Ectodermal cell (in vitro differentiated cells): ENCODE results near the gene SHISA7.
A peak's percentile ranks its signal among the peaks of the same experiment; 100 is the strongest.

ENCODE experiments used
- H3K27ac ChIP-seq: 2 replicates; pipeline ENCODE4 v1.7.0; 2013; ENCODE audit warnings: mild to moderate bottlenecking, low read depth, low read length; ENCODE audit not compliant: insufficient read depth, poor library complexity, severe bottlenecking
- H3K27me3 ChIP-seq: 2 replicates; pipeline ENCODE4 v1.7.0; 2013; ENCODE audit warnings: mild to moderate bottlenecking, low read length; ENCODE audit not compliant: insufficient read depth, control insufficient read depth, poor library complexity, severe bottlenecking
- H3K36me3 ChIP-seq: one replicate; pipeline ENCODE4 v1.7.0; 2013; ENCODE audit warnings: low read length; ENCODE audit not compliant: control insufficient read depth, insufficient read depth
- H3K4me1 ChIP-seq: one replicate; pipeline ENCODE4 v1.7.0; 2013; ENCODE audit warnings: low read length; ENCODE audit not compliant: control insufficient read depth, insufficient read depth
- H3K4me3 ChIP-seq: 2 replicates; pipeline ENCODE4 v1.7.0; 2013; ENCODE audit warnings: low read depth, low read length, control low read depth; ENCODE audit not compliant: insufficient read depth
- H3K9me3 ChIP-seq: 2 replicates; pipeline ENCODE4 v1.7.0; 2013; ENCODE audit warnings: mild to moderate bottlenecking, low read length, moderate library complexity; ENCODE audit not compliant: control insufficient read depth
- WGBS, 2 experiments: methylation state at CpG; one replicate each; pipeline ENCODE4 v1.1.7; 2013; ENCODE audit warnings: missing lambda C conversion rate in 2 of 2; 5-methylcytosine and 5-hydroxymethylcytosine counted together

SHISA7 gene

DNA sequence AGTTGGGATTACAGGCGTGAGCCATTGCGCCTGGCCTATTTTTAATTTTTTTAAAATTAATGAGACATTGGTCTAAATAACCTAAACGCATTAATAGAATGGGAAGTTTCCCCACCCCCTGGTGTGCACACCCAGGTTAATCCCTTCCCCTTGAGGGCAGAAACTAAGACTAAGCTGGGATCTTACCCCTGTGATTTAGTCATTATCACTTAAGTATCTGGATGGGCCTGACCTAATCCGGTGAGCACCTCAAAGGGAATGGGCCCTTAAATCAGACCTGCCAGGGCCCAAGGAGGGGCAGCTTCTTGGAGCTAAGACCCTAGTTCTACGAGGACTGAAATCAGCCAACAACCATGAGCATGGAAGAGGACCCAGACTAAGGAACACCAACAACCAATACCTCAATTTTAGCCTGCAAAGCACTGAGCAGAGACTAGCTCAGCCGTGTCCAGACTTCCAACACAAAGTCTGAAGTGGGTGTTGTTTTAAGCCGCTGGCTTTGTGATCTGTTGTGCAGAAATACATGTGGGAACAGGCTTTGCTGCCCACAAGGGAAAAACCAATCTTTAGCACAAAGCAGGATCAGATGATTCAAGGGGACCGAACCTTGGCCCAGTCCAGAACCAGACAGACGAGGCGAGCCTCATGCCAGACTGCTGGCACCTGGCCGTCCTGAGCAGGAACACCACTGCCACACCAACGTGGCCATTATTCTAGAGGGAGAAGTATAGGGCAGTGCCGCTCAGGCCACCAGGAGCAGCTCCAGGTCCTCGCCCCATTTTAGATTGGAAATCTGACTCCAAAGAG, 42.6 kb downstream of the SHISA7 start:
- Histone ChIP-seq H3K9me3 (no peaks in the 10 kb centered on the region), H3K4me3 (no peak overlapping the region), H3K36me3 (peaks cover 27% of the 10 kb centered on the region), H3K27me3 (no peaks in the 10 kb centered on the region), H3K27ac (no peak overlapping the region), H3K4me1 (peaks cover 7% of the 10 kb centered on the region)
- 94 to 95% methylated on average over 14 of the region's 14 CpGs for WGBS, 2 experiments

DNA sequence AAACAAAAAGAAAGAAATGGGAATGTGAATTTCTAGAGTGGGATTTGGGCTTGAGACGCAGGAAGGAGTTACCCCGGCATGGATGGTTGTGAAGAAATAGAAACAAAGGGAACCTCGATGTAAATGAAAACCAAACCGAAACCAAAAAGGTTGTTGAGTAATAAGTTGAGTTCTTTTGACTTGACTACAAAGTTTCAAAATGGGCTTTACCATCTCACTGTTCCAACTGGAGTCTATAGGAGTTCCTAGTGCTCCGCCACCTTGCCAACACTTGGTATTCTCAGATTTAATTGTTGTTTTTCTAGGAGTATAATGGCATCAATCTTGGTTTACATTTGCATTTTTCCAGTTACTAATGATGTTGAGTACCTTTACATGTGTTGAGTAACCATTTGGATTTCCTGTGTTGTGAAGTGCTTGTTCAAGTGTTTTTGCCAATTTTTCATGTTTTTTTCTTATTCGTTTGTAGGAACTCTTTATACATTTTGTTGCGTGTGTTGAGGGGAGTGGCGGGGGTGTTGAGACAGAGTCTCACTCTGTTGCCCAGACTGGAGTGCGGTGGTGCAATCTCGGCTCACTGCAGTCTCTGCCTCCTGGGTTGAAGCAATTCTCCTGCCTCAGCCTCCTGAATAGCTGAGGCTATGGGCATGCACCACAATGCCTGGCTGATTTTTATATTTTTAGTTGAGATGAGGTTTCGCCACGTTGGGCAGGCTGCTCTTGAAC, 44.7 kb downstream of the SHISA7 start:
- H3K4me1 ChIP-seq: peaks cover 4% of the 10 kb centered on the region
- H3K27ac ChIP-seq: no peak overlapping the region
- H3K27me3 ChIP-seq: no peaks in the 10 kb centered on the region
- peaks cover 20% of the 10 kb centered on the region for H3K36me3 ChIP-seq
- 91 to 95% methylated on average over 12 of the region's 12 CpGs for WGBS, 2 experiments
- no peaks in the 10 kb centered on the region for H3K9me3 ChIP-seq
- H3K4me3 ChIP-seq: no peak overlapping the region

DNA sequence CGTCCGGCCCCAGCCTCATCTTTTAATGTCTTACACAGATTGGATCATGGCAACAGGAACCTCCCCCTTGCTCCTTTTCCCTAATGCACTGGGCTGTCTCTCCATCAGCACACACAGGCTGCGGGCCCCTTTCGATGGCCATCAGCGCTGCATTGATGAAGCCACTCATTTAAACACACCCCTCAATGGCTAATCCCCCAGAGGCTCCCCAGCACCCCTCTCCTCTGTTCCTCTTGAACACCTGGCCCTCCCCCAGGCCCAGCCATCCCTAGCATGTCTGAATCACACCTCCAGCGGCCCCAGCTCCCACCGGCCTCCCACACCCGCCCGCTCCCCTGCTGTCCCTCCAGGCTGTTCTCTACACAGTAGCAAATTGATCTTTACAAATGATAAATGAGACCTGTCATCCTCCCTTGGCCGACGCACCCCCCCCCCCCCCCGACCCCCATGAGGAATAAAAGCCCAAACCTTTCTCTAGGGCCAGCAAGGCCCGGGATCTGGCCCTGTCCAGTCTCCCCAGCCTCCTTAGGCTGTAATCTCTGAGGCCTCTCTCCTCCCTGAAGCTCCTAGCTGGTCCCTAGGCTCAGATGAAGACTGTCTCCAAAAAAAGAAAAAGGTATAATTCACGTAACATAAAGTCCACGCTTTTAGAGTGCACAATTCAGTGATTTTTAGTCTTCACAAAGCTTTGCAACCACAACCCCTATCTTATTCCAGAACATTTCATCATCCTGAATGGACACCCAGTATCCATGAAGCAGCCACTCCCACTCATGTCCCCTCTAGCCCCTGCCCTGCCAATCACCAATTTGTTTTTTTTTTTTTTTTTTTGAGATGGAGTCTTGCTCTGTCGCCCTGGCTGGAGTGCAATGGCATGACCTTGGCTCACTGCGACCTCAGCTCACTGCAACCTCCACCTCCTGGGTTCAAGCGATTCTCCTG, 50.0 kb downstream of the SHISA7 start:
- Histone ChIP-seq H3K9me3 (no peaks in the 10 kb centered on the region), H3K27ac (no peak overlapping the region), H3K36me3 (peaks cover 20% of the 10 kb centered on the region), H3K27me3 (no peaks in the 10 kb centered on the region), H3K4me3 (no peak overlapping the region), H3K4me1 (peaks cover 30% of the 10 kb centered on the region)
- WGBS, 2 experiments: 28% methylated on average over 18 of the region's 18 CpGs

DNA sequence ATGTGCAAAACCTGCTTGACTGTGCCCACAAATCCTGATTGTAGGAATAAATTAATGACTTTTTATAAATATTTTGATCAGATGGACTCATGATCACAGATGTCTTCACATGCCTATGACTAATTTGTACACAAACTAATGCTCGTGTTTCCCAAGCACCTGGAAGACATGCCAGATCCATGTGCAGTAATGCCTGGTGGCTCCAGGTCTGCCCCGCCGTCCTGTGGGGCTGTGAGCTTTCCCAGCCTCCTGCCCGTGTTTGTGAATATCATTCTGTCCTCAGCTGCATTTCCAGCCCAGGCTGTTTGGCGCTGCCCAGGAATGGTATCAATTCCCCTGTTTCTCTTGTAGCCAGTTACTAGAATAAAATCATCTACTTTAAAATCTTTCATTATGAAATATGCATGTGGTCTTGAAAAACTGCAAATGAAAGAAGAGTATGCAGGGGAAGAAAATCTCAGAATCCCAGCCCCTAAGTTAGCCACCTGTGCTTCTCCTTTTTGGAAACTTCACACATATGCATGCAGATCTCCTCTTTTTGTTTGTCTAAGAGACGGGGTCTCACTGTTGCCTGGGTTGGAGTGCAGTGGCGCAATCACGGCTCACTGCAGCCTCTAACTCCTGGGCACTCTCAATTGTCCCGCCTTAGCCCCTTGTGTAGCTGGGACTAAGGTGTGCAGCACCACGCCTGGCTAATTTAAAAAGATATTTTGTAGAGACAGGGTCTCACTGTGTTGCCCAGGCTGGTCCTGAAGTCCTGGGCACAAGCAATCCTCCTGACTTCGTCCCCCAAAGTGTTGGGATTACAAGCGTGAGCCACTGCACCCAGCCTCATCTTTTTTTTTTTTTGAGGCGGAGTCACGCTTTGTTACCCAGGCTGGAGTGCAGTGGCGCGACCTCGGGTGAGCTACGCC, 51.1 kb downstream of the SHISA7 start:
- H3K4me3 ChIP-seq: no peak overlapping the region
- peak overlapping the region; percentile 36 for H3K27ac ChIP-seq
- H3K36me3 ChIP-seq: peaks cover 31% of the 10 kb centered on the region
- H3K9me3 ChIP-seq: no peaks in the 10 kb centered on the region
- peaks cover 41% of the 10 kb centered on the region for H3K4me1 ChIP-seq
- 46 to 49% methylated on average over 18 of the region's 18 CpGs for WGBS, 2 experiments
- no peaks in the 10 kb centered on the region for H3K27me3 ChIP-seq

DNA sequence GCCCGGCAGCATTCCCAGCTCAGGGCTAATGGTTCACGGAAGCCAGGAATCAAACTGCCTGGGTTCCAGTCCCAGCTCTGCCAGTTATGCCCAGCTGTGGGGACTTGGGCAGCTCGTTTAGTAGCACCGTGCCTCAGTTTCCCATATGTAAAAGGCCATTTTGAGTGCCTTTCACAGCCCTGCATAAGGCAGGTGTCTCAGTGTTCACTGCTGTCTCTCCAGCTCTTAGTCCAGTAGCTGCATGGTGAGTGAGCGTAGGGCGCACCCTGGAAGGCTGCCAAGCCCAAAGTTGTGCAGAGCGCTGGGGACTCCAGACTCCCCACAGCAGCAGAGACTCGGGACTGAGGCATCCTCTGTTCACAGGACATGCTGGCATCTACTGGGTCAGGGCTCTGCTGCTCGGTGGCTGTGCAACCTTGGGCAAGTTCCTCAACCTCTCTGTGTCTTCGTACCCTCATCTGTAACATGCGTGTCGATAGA, 51.9 kb downstream of the SHISA7 start:
- H3K4me1 ChIP-seq: peaks cover 46% of the 10 kb centered on the region
- no peaks in the 10 kb centered on the region for H3K27me3 ChIP-seq
- no peak overlapping the region for H3K27ac ChIP-seq
- no peaks in the 10 kb centered on the region for H3K9me3 ChIP-seq
- 90 to 92% methylated on average over 12 of the region's 12 CpGs for WGBS, 2 experiments
- H3K36me3 ChIP-seq: peaks cover 32% of the 10 kb centered on the region
- H3K4me3 ChIP-seq: no peak overlapping the region

DNA sequence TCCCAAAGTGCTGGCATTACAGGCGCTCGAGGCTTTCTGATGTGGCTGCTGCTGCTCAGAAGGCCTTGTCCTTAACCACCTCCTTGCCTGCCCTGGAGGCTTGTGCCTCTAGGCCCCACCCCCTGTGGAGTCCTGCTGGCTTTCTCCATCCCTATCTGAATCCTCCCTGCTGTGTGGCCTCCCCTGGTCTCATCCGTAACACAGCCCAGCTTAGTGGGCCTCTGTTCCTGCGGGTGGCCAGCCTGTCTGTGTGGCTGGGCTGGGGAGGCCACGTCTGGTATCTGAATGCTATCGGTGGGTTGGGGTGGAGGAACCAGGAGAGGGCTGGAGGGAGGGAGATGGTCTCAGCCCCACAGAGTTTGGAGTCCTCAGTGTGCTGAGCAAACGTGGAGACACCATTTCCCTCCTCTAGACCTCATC, 52.6 kb downstream of the SHISA7 start:
- no peaks in the 10 kb centered on the region for H3K27me3 ChIP-seq
- no peaks in the 10 kb centered on the region for H3K9me3 ChIP-seq
- H3K4me3 ChIP-seq: no peak overlapping the region
- 65 to 69% methylated on average over 7 of the region's 7 CpGs for WGBS, 2 experiments
- peaks cover 46% of the 10 kb centered on the region for H3K4me1 ChIP-seq
- peaks cover 32% of the 10 kb centered on the region for H3K36me3 ChIP-seq
- H3K27ac ChIP-seq: no peak overlapping the region

DNA sequence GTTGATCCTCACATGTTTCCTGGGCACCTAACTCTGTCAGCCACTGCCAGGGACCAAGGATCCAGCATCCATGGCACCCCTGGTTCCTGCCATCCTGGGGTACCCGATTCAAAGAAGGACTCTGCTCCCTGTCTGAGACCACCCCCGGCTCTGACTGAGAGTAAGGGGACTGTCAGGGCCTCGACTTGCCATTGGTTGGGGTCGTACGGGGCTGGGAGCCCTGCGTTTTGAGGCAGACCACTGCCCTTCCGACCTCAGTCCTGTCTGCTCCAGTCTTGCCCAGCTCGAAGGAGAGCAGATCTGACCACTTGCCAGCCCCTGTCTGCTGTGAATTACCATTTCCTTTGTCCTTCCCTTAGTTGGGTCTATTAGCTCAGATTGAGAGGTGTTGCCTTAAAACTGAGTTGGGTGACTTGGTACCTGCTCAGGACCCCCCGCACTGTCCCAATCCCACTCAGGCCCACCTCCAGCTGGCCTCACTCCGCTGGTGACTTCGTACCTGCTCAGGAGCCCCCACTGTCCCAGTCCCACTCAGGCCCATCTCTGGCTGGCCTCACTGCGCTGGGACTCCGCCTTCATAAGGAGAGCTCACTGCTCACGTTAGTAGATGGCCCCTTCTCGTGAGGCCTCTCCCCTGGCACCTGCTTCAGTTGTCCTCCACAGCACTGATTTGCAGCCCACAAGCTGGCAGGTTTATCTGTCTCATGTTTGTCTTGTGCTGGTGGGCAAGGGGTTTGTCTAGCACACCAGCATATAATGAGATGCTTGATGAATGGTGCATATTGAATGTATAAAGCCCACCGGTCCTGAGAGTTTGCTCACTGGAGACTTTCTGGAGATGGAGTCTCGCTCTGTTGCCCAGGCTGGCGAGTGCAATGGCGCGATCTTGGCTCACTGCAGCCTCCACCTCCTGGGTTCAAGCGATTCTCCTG, 53.4 kb downstream of the SHISA7 start:
- H3K4me3 ChIP-seq: no peak overlapping the region
- WGBS, 2 experiments: 82 to 85% methylated on average over 21 of the region's 21 CpGs
- no peaks in the 10 kb centered on the region for H3K9me3 ChIP-seq
- peaks cover 32% of the 10 kb centered on the region for H3K36me3 ChIP-seq
- H3K27me3 ChIP-seq: no peaks in the 10 kb centered on the region
- H3K4me1 ChIP-seq: peaks cover 46% of the 10 kb centered on the region
- H3K27ac ChIP-seq: no peak overlapping the region

DNA sequence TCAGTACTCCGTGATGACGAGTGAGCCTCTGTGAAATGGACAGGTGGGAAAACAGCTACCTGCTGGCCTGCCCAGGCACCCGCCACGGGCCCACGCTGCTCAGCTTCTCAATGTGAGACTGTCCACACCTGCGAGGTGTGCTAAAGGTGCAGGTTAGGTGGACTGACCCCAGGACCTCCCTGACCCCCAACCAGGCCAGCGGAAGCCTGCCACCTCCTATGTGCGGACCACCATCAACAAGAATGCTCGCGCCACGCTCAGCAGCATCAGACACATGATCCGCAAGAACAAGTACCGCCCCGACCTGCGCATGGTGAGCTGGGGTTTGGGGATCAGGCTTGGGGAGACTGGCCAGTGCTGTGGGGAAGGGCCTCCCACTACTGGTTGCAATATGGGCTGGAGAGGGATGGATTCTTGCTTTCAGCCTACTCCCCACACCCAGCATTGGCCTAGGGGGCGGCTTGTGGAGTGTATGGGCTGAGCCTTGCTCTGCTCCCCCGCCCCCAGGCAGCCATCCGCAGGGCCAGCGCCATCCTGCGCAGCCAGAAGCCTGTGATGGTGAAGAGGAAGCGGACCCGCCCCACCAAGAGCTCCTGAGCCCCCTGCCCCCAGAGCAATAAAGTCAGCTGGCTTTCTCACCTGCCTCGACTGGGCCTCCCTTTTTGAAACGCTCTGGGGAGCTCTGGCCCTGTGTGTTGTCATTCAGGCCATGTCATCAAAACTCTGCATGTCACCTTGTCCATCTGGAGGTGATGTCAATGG, 55.2 kb downstream of the SHISA7 start:
- H3K27me3 ChIP-seq: peaks cover 5% of the 10 kb centered on the region
- no peak overlapping the region for H3K4me3 ChIP-seq
- no peaks in the 10 kb centered on the region for H3K9me3 ChIP-seq
- 93 to 94% methylated on average over 24 of the region's 24 CpGs for WGBS, 2 experiments
- peaks cover 43% of the 10 kb centered on the region for H3K4me1 ChIP-seq
- peaks cover 32% of the 10 kb centered on the region for H3K36me3 ChIP-seq
- no peak overlapping the region for H3K27ac ChIP-seq
